HG03432 (cell line): ENCODE results near the gene TMEM11.

Experiments
- ATAC-seq: cut with Tn5 transposase; IDR thresholded peaks from one replicate; pipeline ENCODE4 v1.9.1; 2021; ENCODE audit warnings: mild to moderate bottlenecking, moderate library complexity; ENCODE audit not compliant: unreplicated experiment

Gene TMEM11

GRCh38 chr17:21164216-21164615, 49.7 kb downstream of the TMEM11 start:
- no peak for ATAC-seq

GRCh38 chr17:21163101-21163500, 50.9 kb downstream of the TMEM11 start:
- ATAC-seq = no peak

- no peak for ATAC-seq
Observed at GRCh38 chr17:21162394-21162775, 51.6 kb downstream of the TMEM11 start.

- ATAC-seq = no peak
Observed at GRCh38 chr17:21161498-21162393, 52.2 kb downstream of the TMEM11 start.

GRCh38 chr17:21160401-21160800, 53.6 kb downstream of the TMEM11 start:
- no peak for ATAC-seq

GRCh38 chr17:21157586-21158370, 56.2 kb downstream of the TMEM11 start:
- ATAC-seq = no peak

GRCh38 chr17:21152731-21153130, 61.2 kb downstream of the TMEM11 start:
- ATAC-seq = no peak

- ATAC-seq = no peak
Observed at GRCh38 chr17:21149621-21150020, 64.3 kb downstream of the TMEM11 start.
